NCI-H82 treated with DMSO at 0.1 percent for 48 hours (cell line): Measurements from ENCODE around the gene SVIL.
"Not testable (repeated sequence)": the region's sequence is repeated elsewhere in the genome, so short reads cannot be mapped to it uniquely, and the experiment has no call there.

ENCODE experiments used
- DNase-seq: peaks from one replicate; lab custom pipeline; 2025; ENCODE audit not compliant: unreplicated experiment; lab: John Stamatoyannopoulos, UW

Gene SVIL

DNA sequence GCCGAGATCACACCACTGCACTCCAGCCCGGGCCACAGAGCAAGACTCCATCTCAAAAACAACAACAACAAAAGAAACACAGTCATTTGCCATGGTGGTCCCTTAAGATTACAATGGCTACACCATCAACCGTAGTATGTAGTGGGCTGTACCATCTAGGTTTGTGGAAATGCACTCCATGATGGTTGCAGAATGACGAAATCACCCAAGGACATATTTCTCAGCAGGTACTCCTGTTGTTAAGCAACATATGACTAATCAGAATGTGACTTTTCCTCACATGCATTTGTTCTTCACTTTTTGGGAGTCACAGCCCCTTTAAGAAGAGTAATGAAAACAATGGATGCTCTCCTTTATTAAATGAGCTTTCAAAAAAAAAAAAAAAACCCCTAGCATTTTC is 11.0 kb downstream of the SVIL start:
- DNase-seq, result no peak

DNA sequence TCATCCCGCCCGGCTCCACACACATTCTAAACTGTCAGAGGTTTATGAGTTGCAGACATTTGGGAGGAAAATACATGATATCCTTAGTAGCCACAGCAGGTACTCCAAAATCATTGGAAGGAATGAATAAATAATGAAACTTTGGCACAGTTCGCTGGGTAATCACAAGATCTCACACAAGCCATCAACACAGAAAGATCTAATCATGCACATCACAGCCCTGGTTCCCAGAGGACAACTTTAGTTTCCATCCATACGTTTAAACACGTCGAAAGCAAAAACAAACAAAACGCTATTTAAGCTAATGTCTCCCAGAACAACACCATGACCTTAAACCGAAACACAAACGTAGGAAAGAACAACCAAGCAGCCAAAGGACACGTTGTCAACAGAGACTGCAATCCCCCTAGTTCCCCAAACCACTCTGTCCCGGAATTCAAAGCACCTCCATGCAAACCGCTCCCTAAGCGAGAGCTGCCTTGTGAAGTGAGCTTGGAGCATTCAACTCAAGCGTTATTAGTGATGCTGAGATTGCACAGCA is 12.3 kb downstream of the SVIL start:
- no peak for DNase-seq

DNA sequence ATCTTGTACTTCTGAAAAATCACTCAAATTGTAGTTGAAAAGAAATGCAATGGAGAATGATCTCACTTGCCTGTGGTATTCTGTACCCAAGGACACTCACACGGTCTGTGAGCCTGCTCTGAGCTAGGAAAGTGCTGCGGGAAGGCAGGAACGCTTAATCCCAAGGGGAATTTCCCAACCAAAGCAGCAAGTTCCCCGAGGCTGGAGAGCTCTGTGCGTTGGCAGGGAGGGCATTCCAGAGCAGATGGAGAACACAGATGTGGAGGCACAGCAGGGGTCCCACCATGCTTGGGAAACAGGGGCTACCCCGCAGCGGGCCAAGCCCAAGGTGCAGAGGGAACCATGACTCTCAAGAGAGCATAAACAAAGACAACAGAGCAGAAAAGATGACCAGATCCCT is 13.6 kb downstream of the SVIL start:
- no peak for DNase-seq

DNA sequence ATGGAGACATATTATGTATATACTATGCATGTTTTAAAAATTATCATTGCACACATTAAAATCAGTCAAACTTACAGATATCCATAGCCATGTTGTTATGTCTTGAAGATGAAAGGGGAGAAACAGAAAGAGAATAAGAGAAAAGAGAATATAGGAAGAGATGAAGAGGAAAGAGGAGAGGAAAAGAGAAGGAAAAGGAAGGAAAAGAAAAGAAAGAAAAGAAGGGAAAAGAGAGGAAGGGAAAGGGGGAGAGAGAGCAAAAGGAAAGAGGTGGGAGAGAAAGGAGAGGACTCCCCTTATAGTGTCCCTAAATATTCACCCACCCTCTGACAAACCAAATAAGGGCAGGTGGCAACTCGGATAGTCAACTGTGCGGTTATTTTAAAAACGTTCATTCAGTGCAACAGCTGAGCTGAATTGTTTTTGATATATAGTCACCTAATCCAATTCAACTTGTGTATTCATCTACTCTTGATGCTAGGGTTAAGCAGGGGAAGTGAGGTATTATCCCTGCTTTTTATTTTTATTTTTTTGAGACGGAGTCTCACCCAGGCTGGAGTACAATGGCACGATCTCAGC is 14.6 kb downstream of the SVIL start:
- no peak for DNase-seq

DNA sequence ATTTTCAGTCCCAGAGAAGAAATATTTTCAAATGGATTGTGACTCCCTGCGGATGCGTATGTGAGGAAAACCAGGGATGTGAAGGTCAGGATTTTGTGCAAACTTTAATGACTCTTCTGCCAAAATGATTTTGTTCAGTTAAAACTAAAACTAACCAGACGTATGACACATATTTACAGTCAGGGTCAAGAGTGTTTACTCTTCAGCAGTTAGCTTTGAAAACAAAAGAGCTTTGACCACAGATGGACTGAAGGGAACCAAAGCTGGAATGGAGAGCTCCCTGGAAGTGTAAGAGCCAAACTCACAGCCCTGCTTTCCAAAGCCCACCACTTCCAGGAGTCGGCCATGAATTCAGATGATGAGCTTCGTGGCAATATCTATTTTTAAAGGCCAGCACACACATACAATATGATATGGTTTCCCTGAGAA is 15.5 kb downstream of the SVIL start:
- no peak for DNase-seq

DNA sequence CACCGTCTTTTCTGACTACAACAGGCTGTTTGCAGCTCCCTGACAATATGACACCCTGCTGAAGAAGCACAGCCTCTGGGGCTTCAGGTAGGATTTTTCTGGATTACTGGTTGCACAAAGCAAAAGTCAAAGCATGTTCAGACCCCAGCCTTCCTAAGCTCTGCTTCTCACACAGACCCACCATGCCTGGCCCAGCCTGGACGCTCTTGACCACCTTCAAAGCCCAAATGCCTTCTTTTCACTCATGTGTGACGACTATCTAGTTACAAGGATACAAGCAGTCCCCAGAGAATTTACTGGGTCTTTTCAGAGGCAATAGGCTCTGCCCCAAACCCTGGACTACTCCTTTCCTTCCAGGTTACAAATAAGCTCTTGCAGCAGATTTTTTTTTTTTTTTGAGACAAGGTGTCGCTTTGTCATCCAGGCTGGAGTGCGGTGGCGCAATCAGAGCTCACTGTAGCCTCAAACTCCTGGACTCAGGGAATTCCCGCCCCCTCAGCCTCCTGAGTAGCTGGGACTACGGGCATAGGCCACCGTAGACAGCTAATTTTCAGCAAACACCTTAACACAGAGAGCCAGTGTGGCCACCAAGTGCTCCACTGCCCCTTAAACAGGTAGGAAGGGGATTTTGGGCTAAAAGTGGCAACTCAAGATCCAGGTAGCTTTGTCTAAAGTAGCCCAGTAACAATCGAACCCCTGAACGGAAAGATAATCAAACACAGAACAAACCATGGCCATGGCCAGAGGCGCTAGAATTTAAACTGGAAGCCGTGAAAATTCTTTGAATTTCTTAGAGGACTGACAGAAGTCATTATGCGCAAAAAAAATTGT is 16.2 kb downstream of the SVIL start:
- no peak for DNase-seq

DNA sequence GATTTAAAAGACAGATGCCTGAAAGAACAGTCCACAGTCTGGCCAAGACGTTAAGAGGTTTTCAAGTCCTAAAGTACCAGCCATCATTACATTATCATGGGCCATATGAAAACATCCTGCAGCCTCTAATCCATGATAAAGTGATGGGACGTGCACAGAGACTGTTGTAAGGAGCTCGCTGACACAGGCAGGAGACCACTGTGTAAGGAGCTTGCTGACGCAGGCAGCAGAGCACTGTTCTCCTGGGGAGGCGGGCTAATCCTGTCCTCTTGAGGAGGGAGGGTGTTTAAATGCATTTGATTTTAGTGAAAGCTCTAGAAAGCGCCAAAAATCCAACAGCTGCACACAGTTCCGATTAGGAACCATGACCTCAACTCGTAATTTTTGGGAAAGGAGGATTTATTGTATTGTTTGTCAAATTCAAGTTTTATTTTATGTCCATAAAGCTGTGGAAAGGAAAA is 16.9 kb downstream of the SVIL start:
- no peak for DNase-seq

DNA sequence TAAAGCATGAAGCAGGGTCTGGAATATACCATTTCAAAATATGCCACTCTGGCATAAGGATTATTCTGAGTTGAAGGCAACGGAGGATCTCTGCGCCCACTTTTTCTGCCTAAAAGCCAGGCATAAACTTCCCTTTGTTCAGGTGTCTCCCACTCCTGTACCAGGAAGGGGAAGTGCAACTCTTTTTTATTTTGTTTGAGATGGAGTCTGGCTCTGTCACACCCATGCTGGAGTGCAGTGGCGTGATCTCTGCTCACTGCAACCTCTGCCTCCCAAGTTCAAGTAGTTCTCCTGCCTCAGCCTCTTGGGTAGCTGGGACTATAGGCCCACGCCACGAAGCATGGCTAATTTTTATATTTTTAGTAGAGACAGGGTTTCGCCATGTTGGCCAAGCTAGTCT is 18.2 kb downstream of the SVIL start:
- DNase-seq, result no peak

DNA sequence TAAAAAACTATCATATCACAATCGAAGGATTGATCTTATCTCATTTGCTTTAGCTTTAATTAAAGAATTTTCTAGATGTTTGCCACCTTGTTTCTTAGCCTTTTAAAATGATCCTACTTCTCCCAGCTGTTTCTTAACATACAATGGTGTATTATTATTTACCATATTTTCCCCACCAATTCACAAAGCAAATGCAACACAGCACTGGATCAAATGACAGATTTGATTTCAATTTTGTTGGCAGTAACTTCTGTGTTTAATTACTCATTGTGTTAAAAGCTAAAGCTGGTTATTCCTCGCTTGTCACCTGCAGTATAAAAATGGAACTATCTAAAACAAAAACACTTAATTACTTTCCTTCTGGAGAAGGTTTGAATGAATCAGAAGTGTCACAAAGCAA is 19.6 kb downstream of the SVIL start:
- no peak for DNase-seq

DNA sequence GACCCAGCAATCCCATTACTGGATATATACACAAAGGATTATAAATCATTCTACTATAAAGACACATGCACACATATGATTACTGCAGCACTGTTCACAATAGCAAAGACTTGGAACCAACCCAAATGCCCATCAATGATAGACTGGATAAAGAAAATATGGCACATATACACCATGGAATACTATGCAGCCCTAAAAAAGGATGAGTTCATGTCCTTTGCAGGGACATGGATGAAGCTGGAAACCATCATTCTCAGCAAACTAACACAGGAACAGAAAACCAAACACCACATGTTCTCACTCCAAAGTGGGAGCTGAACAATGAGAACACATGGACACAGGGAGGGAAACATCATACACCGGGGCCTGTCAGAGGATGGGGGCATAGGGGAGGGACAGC is 20.5 kb downstream of the SVIL start:
- not testable (repeated sequence) for DNase-seq

DNA sequence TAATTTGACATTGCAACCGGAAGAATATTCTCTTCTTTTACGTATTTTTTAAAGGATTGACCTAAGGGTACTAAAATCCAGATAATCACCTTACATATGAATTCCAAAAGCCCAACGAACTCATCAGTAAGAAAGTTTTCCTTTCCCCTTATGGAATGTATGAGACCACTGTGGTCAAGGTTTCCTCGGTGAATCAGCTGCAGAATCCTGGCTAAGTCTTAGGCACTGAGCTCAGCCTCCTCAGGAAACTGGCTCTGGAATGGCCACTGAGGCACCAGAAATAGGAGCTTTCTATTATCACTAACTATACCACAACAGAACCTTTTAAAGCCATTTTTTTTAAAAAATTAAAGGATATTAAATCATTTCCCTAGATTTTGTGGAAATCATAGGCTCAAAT is 21.0 kb downstream of the SVIL start:
- DNase-seq, result no peak

DNA sequence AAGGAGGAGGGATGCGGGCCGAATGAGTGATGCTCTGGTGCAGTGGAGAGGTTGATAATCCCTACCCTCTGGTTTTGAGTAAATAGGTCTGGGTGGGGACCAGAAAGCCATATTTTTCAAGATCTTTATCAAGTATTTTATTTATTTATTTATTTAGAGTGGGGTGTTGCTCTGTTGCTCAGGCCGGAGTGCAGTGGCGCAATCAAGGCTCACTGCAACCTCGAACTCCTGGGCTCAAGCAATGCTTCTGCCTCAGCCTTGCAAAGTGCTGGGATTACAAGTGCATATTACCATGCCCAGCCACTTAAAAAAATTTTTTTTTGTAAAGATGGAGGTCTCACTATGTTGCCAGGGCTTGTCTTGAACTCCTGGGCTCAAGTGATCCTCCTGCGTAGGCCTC is 21.6 kb downstream of the SVIL start:
- DNase-seq, result no peak

DNA sequence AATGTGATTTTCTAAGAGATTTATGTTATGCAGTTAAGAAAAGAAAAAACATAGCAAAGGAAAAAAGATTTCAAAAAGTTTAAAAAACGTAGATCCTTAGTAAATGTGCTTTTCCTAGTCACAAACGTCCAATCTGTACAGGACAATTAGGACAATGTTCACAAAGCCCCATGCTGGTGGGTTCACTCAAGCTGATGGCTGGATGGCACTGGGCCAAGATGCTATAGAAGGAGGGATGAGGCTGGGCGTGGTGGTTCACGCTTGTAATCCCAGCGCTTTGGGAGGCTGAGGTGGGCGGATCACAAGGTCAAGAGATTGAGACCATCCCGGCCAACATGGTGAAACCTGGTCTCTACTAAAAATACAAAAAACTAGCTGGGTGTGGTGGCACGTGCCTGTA is 22.1 kb downstream of the SVIL start:
- DNase-seq, result no peak

DNA sequence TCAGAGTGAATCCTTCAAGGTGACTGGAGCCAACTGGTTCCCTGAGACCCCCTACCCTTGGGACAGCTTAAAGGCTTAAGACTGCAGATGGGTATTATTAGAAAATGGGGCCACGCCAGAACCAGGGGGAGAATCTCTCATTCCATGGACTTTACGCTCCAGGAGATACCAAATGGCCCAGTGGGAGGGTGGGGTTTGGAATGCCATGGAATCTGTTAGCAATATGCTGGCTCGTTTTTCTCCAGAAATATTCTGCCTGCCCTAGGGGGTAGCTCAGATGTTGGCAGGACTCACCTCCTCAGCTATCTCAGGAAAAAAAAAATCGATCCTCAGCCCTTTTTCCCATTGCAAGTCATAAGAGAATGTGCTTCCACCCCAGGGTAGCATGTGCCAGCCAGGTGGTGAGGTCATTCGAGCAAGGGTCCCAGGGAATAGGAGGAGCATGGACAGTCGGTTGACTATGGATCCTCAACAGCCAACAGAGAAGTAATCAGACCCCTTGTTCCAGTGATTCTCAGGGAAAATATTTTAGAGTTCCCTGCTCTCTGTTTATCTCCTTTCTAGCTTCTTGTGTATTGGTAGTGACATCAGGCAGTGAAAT is 22.9 kb downstream of the SVIL start:
- no peak for DNase-seq

DNA sequence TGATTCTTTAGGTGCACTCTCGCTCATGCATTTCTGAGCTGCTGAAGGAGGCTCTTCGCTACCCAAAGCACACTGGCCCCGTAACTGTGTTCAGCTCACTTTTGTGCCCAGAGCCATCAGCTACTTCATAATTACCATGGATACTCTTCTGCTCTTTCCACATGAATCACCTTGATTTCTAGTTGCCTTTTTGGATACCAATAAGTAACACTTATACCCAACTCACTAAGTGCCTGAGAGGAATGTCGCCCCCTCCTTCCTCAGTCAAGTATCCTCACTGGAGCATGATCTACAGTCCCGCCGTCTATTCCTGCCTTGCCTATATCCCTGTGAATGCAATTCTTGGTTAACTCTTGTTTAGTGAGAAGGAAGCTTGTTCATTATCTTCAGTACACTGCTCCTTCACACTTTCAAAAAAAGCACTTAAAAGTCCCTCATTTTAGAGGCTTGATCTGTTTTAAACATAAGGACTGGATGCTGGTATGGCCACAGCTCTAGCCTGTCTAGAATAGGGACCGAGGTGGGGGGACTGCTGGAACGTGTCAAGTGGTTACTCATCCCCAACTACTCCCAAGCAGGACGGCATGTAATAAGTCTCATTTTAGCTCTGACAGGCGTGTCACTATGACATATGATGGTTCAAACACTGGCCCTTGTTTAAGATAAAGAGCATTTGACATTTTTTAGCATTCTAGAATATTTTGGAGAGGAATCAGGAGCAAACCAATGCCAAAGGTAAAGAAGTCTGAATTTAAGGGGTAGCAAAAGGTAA is 23.7 kb downstream of the SVIL start:
- DNase-seq, result no peak

DNA sequence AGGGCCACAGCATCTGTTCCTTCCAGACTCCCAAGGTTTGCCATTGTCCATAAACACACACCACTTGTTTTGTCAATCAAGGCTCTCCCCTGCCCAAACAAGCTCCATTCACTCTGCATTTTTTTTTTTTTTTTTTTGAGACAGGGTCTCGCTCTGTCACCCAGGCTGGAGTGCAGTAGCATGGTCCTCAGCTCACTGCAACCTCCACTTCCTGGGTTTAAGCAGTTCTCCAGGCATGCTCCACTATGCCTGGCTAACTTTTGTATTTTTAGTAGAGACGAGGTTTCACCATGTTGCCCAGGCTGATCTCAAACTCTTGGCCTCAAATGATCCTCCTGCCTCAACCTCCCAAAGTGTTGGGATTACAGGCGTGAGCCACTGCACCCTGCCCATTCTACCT is 24.4 kb downstream of the SVIL start:
- DNase-seq, result not testable (repeated sequence)

DNA sequence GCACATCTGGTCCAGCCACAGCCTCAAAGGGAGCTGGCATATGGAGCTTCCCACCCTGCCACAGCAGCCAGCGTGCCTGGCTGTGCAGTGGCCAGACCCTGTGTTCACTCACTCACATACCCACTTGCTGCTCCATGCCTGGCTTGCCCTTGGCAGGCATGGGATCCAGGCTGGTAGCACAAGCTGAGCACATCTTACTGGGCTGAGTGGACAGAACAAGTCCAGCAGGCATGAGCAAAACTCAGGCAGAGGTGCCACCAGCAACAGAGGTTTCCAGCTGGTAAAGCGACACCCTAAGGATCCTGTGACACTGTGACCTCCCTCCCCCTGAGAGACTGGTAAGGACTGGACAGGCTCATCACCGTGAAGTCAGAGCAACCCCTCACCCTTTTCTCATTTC is 25.1 kb downstream of the SVIL start:
- no peak for DNase-seq

DNA sequence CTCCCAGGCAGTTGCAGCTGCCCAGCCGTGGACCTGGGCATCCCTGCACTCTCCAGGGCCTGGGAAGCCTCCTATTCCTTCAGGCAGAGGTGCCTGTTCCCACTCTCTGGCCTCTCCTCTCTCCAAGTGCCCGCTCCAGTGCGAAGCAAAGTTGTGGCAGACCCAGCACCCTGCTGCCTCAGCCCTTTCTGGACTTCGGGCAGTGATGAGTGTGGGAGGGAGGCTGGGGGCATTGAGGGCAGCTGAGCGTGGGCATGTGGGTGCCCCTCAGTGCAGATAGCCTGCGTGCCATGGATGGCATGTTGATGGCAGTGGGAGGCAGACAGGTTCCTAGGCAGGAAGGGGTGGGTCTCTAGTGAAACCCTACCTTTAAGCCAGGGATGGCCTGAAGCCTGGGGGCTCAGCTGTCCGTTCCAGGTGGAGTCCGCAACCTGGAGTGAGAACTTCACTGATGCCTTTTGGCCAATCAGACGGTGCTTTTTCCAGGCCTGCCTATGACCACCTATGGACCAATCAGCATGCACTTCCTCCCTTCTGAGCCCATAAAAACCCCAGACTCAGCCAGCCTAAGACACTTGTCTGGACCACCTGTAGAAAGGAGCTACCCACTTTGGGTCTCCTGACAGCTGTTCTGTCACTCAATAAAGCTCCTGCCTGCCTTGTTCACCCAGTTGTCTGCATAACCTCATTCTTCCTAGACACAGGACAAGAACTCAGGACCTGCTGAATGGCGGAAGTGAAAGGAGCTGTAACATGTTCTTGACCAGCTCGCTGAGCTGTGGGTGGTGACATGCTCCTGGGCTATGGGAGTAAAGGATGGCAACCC is 26.1 kb downstream of the SVIL start:
- DNase-seq, result no peak

DNA sequence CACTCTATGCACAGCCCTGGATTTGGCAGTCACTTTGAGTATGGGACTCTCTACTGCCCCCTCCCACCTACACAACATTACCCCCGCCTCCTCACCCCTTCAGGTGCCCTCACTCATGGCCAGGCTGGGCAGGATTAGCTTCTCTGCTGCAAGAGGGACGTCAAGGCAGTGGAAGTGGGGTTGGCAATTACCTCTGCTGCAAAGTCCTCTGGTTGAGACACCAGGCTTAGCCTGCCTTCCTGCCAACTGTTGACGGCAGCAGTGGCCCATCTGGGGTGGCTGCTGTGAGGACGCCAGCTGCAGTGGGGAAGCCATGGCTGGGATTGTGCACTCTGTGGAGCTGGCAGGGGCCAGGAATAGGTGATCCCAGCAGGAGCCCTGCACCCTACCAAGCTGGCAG is 26.7 kb downstream of the SVIL start:
- DNase-seq, result no peak

DNA sequence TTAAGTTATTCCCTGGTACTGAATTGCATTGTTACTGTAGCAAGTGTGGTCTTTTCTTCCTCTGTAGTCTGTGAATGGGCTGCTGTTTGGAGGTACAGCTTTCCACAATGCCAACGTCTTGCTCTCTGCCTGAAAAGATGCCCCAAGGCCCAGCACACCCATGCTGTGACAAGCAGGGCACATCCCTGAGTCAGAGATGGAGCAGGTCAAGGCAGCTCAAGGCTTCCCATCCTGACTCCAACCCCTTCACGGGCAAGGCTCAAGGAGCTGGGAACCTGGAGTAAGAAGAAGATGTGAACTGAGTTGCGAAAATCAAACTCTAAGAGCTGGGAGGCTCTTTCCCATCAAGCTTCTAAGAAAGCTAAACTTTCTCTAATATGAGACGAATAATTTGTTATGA is 27.2 kb downstream of the SVIL start:
- DNase-seq, result no peak
